Spleen (tissue), 11 donors: ENCODE data around the gene PRSS2. TPM values are rescaled to one million over a fixed set of nuclear protein-coding genes. Genes with fewer than 3 reads are reported as not detected.
"Not testable (repeated sequence)": the region's sequence is repeated elsewhere in the genome, so short reads cannot be mapped to it uniquely, and the experiment has no call there.

ENCODE experiments used
- DNase-seq: peaks from one replicate; pipeline ENCODE4 v3.0.0-alpha.2; 2020
- H3K27ac ChIP-seq, 8 donors: fragments of 200-600 bp; sonication (generic) in 7 of 8; 1 replicate in 4 of 8; 2 replicates in 4 of 8; pipeline versions ENCODE4 v1.5.0 to v1.8.0; 2016 to 2021; ENCODE audit warnings: inconsistent platforms in 4 of 8, mild to moderate bottlenecking in 4 of 8, moderate library complexity in 1 of 8
- H3K27me3 ChIP-seq, 7 donors: fragments of 200-600 bp; sonication (generic) in 6 of 7; replicated peaks in 1 of 7; 1 replicate in 4 of 7; 2 replicates in 3 of 7; pipeline versions ENCODE4 v1.5.0 to v1.8.0; 2016 to 2021; ENCODE audit warnings: inconsistent platforms in 3 of 7, mild to moderate bottlenecking in 1 of 7
- H3K36me3 ChIP-seq, 6 donors: fragments of 200-600 bp; sonication (generic) in 5 of 6; 1 replicate in 4 of 6; 2 replicates in 2 of 6; pipeline versions ENCODE4 v1.5.0 to v1.8.0; 2016 to 2021; ENCODE audit warnings: inconsistent platforms in 2 of 6
- H3K4me1 ChIP-seq, 6 donors: fragments of 200-600 bp; sonication (generic) in 5 of 6; 1 replicate in 3 of 6; 2 replicates in 3 of 6; pipeline versions ENCODE4 v1.5.0 to v1.8.0; 2016 to 2021; ENCODE audit warnings: inconsistent platforms in 3 of 6
- H3K4me3 ChIP-seq, 8 donors: fragments of 200-600 bp; sonication (generic) in 7 of 8; 1 replicate in 4 of 8; 2 replicates in 4 of 8; pipeline versions ENCODE4 v1.5.0 to v1.8.0; 2016 to 2021; ENCODE audit warnings: inconsistent platforms in 4 of 8, mild to moderate bottlenecking in 4 of 8, moderate library complexity in 2 of 8
- H3K9me3 ChIP-seq, 8 donors: fragments of 200-600 bp; sonication (generic) in 7 of 8; 1 replicate in 4 of 8; 2 replicates in 4 of 8; pipeline versions ENCODE4 v1.5.0 to v1.8.0; 2016 to 2021; ENCODE audit warnings: inconsistent platforms in 4 of 8
- POLR2A ChIP-seq, 3 donors: fragments of 450-650 bp; IDR thresholded peaks; one replicate each; pipeline ENCODE4 v1.5.1; 2017; ENCODE audit warnings: antibody characterized with exemption in 3 of 3, mild to moderate bottlenecking in 1 of 3
- POLR2AphosphoS5 ChIP-seq, 3 donors: sonication (generic); formaldehyde crosslinking; IDR thresholded peaks; one replicate each; pipeline ENCODE4 v1.5.1; 2017; ENCODE audit warnings: antibody characterized with exemption in 3 of 3
- WGBS, 5 donors: extraction: QIAGEN DNeasy Blood & Tissue Kit in 3 of 5; methylation state at CpG; one replicate each; pipeline versions ENCODE4 v1.1.5 to v1.1.7; 2013 to 2018; 5-methylcytosine and 5-hydroxymethylcytosine counted together
- intact Hi-C: fragments of 100-400 bp; cut with DNase I; formaldehyde crosslinking; loops from one replicate; pipeline ENCODE4 v1.15.0; 2023; ENCODE audit warnings: low total_unique reads
- polyA plus RNA-seq, 3 donors: library from polyadenylated mRNA; stranded (reverse); fragments of 200-250 nt; gene quantifications; one replicate each; pipeline ENCODE4 v1.2.1, GENCODE V29; 2013
- total RNA-seq, 7 donors: library from RNA; depleted of rRNA in 3 of 7; stranded (reverse); fragments of >200 nt in 3 of 7; fragmentation: NEBNext Ultra II Directional in 4 of 7; extraction: Animal tissue kit (Norgen Biotek cat#: 25700) in 4 of 7; gene quantifications; one replicate each; pipeline versions ENCODE4 v1.1.0 to v1.2.1, GENCODE V29; 2016 to 2021
- TF ChIP-seq, protein P1 (sequence below), 11 experiments: fragments of 200-600 bp in 7 of 11; fragments of 450-650 bp in 4 of 11; sonication (generic) in 4 of 11; IDR thresholded peaks in 8 of 11; conservative IDR thresholded peaks in 3 of 11; 1 replicate in 7 of 11; 2 replicates in 4 of 11; pipeline versions ENCODE4 v1.4.0 to v1.8.0; 2016 to 2021; ENCODE audit warnings: antibody characterized with exemption in 11 of 11, inconsistent platforms in 4 of 11, mild to moderate bottlenecking in 1 of 11
- donor health status: healthy with polysubstance abuse.
- donor health status: DM: no; HTN: no; CAD: no; lungs with moderate emphysema.
- donor health status: DM: no; HTN: no; CAD: no.
- donor health status: Bipolar disorder and iron deficiency.
- donor health status: healthy.
- donor health status: DM: no; HTN: no; CAD: no.
- donor health status: DM: yes; HTN: yes; CAD: no.

PRSS2 gene
- total and polyA plus RNA-seq, 10 donors = 1.1 to 14.5 (median 2.6) TPM; not detected in 4

GRCh38 chr7:142759433-142759832, 11.3 kb upstream of the PRSS2 start:
- no peaks in the 10 kb centered on the region for H3K9me3 ChIP-seq
- intact Hi-C loops = no loop called here
- no peak for DNase-seq
- H3K36me3 ChIP-seq = no peaks in the 10 kb centered on the region
- WGBS, 5 donors = 90 to 97% (median 94%) methylated on average over 1 of the region's 1 CpG
- no peaks in the 10 kb centered on the region for H3K4me1 ChIP-seq
- H3K27me3 ChIP-seq = no peaks in the 10 kb centered on the region
- TF ChIP-seq POLR2AphosphoS5 (IDR thresholded peaks at IDR 0.05) (no peak), POLR2A (IDR thresholded peaks at IDR 0.05) (no peak)
- TF ChIP-seq, protein P1, sequence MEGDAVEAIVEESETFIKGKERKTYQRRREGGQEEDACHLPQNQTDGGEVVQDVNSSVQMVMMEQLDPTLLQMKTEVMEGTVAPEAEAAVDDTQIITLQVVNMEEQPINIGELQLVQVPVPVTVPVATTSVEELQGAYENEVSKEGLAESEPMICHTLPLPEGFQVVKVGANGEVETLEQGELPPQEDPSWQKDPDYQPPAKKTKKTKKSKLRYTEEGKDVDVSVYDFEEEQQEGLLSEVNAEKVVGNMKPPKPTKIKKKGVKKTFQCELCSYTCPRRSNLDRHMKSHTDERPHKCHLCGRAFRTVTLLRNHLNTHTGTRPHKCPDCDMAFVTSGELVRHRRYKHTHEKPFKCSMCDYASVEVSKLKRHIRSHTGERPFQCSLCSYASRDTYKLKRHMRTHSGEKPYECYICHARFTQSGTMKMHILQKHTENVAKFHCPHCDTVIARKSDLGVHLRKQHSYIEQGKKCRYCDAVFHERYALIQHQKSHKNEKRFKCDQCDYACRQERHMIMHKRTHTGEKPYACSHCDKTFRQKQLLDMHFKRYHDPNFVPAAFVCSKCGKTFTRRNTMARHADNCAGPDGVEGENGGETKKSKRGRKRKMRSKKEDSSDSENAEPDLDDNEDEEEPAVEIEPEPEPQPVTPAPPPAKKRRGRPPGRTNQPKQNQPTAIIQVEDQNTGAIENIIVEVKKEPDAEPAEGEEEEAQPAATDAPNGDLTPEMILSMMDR (IDR thresholded peaks at IDR 0.05 in 8 of 11, conservative IDR thresholded peaks at IDR 0.05 in 3 of 11) = no peak
- H3K27ac ChIP-seq = no peak overlapping the region
- H3K4me3 ChIP-seq = no peak overlapping the region

- no peaks in the 10 kb centered on the region for H3K27me3 ChIP-seq
- WGBS, 5 donors = 66 to 88% (median 73%) methylated on average over 5 of the region's 5 CpGs
- no peaks in the 10 kb centered on the region for H3K9me3 ChIP-seq
- H3K4me3 ChIP-seq = no peak overlapping the region
- DNase-seq = no peak
- H3K36me3 ChIP-seq = no peaks in the 10 kb centered on the region
- H3K27ac ChIP-seq = no peak overlapping the region
- no peaks in the 10 kb centered on the region for H3K4me1 ChIP-seq
- TF ChIP-seq POLR2A (IDR thresholded peaks at IDR 0.05) = no peak
- TF ChIP-seq POLR2AphosphoS5 (IDR thresholded peaks at IDR 0.05) = no peak
- TF ChIP-seq, protein P1 (IDR thresholded peaks at IDR 0.05 in 8 of 11, conservative IDR thresholded peaks at IDR 0.05 in 3 of 11) = no peak
- intact Hi-C loops = no loop called here
Measured at GRCh38 chr7:142760071-142760642, 10.6 kb upstream of the PRSS2 start.

- WGBS, 5 donors = 52 to 95% (median 75%) methylated on average over 2 of the region's 2 CpGs
- H3K4me1 ChIP-seq, H3K27me3 ChIP-seq, H3K4me3 ChIP-seq, H3K9me3 ChIP-seq, H3K27ac ChIP-seq, DNase-seq, H3K36me3 ChIP-seq, intact Hi-C loops: not testable (repeated sequence)
Measured at GRCh38 chr7:142761606-142762005, 9.2 kb upstream of the PRSS2 start.

DNA sequence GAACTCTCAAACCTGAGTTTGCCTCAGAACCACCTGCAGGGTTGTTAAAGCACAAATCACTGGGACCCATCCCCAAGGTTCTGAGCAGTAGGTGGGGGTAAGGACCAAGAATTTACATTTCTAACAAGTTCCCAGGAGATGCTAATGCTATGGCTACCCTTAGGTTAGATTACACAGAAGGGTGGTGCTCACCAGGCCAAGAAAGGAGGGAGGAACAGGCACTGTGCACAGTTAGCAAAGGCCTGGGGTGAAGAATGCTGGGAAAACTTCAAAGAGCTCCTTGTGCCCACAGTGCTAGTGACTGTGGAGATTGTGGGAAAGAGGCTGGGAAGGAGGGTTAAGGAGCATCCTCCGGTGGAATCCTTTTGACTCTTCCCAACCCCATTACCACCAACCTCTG, 8.7 kb upstream of the PRSS2 start:
- Histone ChIP-seq H3K27ac (no peak overlapping the region), H3K27me3 (no peaks in the 10 kb centered on the region), H3K36me3 (no peaks in the 10 kb centered on the region), H3K4me3 (no peak overlapping the region), H3K4me1 (no peaks in the 10 kb centered on the region), H3K9me3 (no peaks in the 10 kb centered on the region)
- 56 to 100% (median 86%) methylated on average over 1 of the region's 1 CpG for WGBS, 5 donors
- intact Hi-C loops = no loop called here
- no peak for DNase-seq
- TF ChIP-seq, protein P1 (IDR thresholded peaks at IDR 0.05 in 8 of 11, conservative IDR thresholded peaks at IDR 0.05 in 3 of 11) = no peak
- no peak for TF ChIP-seq POLR2A (IDR thresholded peaks at IDR 0.05)
- TF ChIP-seq POLR2AphosphoS5 (IDR thresholded peaks at IDR 0.05) = no peak

DNA sequence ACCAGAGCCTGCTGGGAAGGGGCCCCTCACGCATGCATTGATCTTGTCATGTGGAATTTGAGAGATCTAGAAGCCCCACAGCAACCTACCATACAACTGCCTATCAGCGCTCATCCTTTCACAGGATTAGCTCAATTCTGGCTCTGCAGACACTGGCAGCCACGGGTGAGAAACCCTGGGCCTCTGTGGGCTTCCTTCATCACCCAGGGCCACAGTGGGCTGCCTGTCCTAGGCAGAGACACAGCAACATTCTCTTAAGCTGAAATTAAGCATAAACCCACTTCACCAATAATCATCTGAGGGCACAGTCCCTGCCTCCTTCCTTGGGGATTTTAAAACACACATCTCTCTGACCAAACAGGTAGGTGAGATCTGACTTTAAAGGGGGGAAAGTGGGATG, 3.3 kb upstream of the PRSS2 start:
- Histone ChIP-seq H3K4me1 (peaks cover 0 to 12% (median 0%) of the 10 kb centered on the region in 6 donors), H3K27ac (no peak overlapping the region), H3K36me3 (no peaks in the 10 kb centered on the region), H3K27me3 (no peaks in the 10 kb centered on the region), H3K9me3 (no peaks in the 10 kb centered on the region), H3K4me3 (no peak overlapping the region)
- intact Hi-C loops = no loop called here
- WGBS, 5 donors = 63 to 88% (median 80%) methylated on average over 3 of the region's 3 CpGs
- DNase-seq = no peak
- TF ChIP-seq POLR2A (IDR thresholded peaks at IDR 0.05) (no peak), POLR2AphosphoS5 (IDR thresholded peaks at IDR 0.05) (no peak)
- TF ChIP-seq, protein P1 (IDR thresholded peaks at IDR 0.05 in 8 of 11, conservative IDR thresholded peaks at IDR 0.05 in 3 of 11) = no peak
